H1 (cell line): ENCODE data around the gene FANCL. TPM values are rescaled to one million over a fixed set of nuclear protein-coding genes. Genes with fewer than 3 reads are reported as not detected.

ENCODE experiments used
- BCL11A ChIP-seq, 2 experiments: IDR thresholded peaks; one replicate each; pipeline ENCODE4 v1.6.1; 2011; ENCODE audit warnings: low read depth in 2 of 2, low read length in 2 of 2, mild to moderate bottlenecking in 2 of 2
- RBBP5 ChIP-seq: IDR thresholded peaks from 2 replicates; pipeline ENCODE4 v1.7.1; 2012; ENCODE audit warnings: low read depth, mild to moderate bottlenecking, inconsistent platforms, low read length, moderate library complexity, borderline replicate concordance
- polyA plus RNA-seq, 7 experiments: library from polyadenylated mRNA; depleted of rRNA in 3 of 7; stranded (reverse) in 5 of 7; unstranded in 2 of 7; fragments of >200 nt in 5 of 7; fragments of 200-250 nt in 2 of 7; gene quantifications; 1 replicate in 5 of 7; 2 replicates in 1 of 7; 4 replicates in 1 of 7; pipeline versions ENCODE4 v1.2.1 to v1.2.3, GENCODE V29; 2011 to 2013; ENCODE audit warnings: missing spikeins in 2 of 7, mixed read lengths in 2 of 7
- total RNA-seq: library from RNA; stranded (reverse); fragmentation: NEBNext Ultra II Directional; extraction: Animal tissue kit (Norgen Biotek cat#: 25700); gene quantifications from 2 replicates; pipeline ENCODE4 v1.2.1, GENCODE V29; 2021

The FANCL gene
- total and polyA plus RNA-seq, 2 of the 8 experiments (the other 6 are each of a cell fraction or from before 2014, with no cell fraction given): 38.7 to 55.9 TPM

DNA sequence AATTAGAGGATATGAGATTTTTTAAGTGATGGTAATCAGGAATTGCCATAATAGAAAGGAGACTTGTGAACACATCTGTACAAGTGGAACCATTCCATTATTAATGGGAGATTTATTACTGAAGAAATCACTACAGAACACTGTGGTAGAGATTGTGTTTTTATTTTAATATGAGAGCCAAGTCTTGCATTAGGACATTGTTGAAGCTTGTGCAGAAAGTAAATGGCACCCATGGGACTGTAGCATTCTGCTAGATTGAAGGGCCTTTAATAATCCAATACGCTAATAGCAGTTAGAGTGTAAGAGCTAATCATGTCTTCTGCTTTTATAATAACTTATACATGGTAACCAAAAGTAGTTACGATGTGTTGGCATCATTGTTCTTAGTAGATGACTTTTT is 110.9 kb downstream of the FANCL start (continued):
- TF ChIP-seq RBBP5: no peak
- no peak for TF ChIP-seq BCL11A (IDR thresholded peaks at IDR 0.05; ENCODE audit: low read depth in 2 of 2, low read length in 2 of 2)
